ENCODE results near the gene ATG13. TPM values are rescaled to one million over a fixed set of nuclear protein-coding genes. Genes with fewer than 3 reads are reported as not detected.

Gene ATG13
- total and polyA plus RNA-seq, 2 experiments from 2014 or later, result 32.9 to 71.1 TPM

DNA sequence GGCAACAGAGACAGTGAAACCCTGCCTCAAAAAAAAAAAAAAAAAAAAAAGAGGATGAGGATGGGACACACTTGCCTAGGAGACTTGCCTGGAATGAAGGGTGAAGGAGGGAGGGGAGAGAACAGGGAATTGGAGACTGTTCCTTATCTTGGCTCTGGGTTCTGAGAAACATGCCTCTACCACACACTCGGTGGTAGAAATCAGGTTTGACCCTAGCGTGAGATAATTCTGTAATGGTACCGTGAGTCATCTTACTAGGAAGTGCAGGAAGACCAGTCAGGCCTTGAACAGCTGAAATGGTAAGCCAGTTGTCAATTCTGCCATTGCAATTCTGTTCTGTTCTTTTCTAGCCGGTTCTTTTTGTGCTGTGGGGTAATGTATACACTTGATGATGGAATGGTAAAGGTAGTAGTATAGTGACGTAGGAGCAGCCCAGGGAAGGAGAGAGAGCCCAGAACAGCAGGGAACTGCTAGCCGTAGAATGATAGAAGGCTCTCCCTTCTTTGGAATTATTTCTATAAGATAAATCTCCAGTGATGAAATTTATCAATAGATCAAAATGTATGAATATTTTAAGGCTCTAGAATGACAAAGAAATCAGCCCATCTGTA is 19.6 kb upstream of the ATG13 start:
- Histone ChIP-seq H3K4me3 (no peak overlapping the region), H3K4me2 (no peak overlapping the region), H3K27ac (ENCODE audit: low read depth) (no peak overlapping the region), H3K79me2 (replicated peaks; ENCODE audit: insufficient read depth) (peaks cover 10% of the 10 kb centered on the region), H3K9me2 (ENCODE audit: insufficient read depth) (no peaks in the 10 kb centered on the region), H3K27me3 (ENCODE audit: insufficient read depth) (no peaks in the 10 kb centered on the region), H3K36me3 (ENCODE audit: insufficient read depth) (no peaks in the 10 kb centered on the region), H2AFZ (no peak overlapping the region), H4K20me1 (replicated peaks; ENCODE audit: insufficient read depth) (peaks cover 5% of the 10 kb centered on the region), H3F3A (replicated peaks; ENCODE audit: low read depth) (peaks cover 12% of the 10 kb centered on the region; the same call in 1 of the 2 replicates), H3K4me1 (ENCODE audit: insufficient read depth) (peaks cover 4% of the 10 kb centered on the region)
- TF ChIP-seq ZNF114 (CRISPR knock-in tag; IDR thresholded peaks at IDR 0.05), result no peak
- TF ChIP-seq, protein P1, sequence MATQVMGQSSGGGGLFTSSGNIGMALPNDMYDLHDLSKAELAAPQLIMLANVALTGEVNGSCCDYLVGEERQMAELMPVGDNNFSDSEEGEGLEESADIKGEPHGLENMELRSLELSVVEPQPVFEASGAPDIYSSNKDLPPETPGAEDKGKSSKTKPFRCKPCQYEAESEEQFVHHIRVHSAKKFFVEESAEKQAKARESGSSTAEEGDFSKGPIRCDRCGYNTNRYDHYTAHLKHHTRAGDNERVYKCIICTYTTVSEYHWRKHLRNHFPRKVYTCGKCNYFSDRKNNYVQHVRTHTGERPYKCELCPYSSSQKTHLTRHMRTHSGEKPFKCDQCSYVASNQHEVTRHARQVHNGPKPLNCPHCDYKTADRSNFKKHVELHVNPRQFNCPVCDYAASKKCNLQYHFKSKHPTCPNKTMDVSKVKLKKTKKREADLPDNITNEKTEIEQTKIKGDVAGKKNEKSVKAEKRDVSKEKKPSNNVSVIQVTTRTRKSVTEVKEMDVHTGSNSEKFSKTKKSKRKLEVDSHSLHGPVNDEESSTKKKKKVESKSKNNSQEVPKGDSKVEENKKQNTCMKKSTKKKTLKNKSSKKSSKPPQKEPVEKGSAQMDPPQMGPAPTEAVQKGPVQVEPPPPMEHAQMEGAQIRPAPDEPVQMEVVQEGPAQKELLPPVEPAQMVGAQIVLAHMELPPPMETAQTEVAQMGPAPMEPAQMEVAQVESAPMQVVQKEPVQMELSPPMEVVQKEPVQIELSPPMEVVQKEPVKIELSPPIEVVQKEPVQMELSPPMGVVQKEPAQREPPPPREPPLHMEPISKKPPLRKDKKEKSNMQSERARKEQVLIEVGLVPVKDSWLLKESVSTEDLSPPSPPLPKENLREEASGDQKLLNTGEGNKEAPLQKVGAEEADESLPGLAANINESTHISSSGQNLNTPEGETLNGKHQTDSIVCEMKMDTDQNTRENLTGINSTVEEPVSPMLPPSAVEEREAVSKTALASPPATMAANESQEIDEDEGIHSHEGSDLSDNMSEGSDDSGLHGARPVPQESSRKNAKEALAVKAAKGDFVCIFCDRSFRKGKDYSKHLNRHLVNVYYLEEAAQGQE (IDR thresholded peaks at IDR 0.05; ENCODE audit: unreplicated experiment), result no peak
- TF ChIP-seq POLR2AphosphoS5 (IDR thresholded peaks at IDR 0.05; ENCODE audit: low read depth), result no peak
- TF ChIP-seq CREB1 (CRISPR knock-in tag; IDR thresholded peaks at IDR 0.05; ENCODE audit: low read depth), result no peak
- TF ChIP-seq, protein P2, sequence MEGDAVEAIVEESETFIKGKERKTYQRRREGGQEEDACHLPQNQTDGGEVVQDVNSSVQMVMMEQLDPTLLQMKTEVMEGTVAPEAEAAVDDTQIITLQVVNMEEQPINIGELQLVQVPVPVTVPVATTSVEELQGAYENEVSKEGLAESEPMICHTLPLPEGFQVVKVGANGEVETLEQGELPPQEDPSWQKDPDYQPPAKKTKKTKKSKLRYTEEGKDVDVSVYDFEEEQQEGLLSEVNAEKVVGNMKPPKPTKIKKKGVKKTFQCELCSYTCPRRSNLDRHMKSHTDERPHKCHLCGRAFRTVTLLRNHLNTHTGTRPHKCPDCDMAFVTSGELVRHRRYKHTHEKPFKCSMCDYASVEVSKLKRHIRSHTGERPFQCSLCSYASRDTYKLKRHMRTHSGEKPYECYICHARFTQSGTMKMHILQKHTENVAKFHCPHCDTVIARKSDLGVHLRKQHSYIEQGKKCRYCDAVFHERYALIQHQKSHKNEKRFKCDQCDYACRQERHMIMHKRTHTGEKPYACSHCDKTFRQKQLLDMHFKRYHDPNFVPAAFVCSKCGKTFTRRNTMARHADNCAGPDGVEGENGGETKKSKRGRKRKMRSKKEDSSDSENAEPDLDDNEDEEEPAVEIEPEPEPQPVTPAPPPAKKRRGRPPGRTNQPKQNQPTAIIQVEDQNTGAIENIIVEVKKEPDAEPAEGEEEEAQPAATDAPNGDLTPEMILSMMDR (conservative IDR thresholded peaks at IDR 0.05; ENCODE audit: low read depth in 2 of 2), result no peak
- H3K27me3 Mint-ChIP-seq (ENCODE audit: insufficient read depth, low read depth, poor library complexity), result peaks cover 7% of the 10 kb centered on the region
- peaks cover 10% of the 10 kb centered on the region; the same call in 2 of the 3 replicates for H3K4me1 Mint-ChIP-seq
- H3K27ac Mint-ChIP-seq, result no peak overlapping the region
- no peaks in the 10 kb centered on the region for H3K36me3 Mint-ChIP-seq (ENCODE audit: low read depth)
- no peak for DNase-seq (ENCODE audit: low spot score)
- no peaks in the 10 kb centered on the region for H3K9me3 Mint-ChIP-seq
- no peak overlapping the region for H3K4me3 Mint-ChIP-seq
- ATAC-seq, result no peak

DNA sequence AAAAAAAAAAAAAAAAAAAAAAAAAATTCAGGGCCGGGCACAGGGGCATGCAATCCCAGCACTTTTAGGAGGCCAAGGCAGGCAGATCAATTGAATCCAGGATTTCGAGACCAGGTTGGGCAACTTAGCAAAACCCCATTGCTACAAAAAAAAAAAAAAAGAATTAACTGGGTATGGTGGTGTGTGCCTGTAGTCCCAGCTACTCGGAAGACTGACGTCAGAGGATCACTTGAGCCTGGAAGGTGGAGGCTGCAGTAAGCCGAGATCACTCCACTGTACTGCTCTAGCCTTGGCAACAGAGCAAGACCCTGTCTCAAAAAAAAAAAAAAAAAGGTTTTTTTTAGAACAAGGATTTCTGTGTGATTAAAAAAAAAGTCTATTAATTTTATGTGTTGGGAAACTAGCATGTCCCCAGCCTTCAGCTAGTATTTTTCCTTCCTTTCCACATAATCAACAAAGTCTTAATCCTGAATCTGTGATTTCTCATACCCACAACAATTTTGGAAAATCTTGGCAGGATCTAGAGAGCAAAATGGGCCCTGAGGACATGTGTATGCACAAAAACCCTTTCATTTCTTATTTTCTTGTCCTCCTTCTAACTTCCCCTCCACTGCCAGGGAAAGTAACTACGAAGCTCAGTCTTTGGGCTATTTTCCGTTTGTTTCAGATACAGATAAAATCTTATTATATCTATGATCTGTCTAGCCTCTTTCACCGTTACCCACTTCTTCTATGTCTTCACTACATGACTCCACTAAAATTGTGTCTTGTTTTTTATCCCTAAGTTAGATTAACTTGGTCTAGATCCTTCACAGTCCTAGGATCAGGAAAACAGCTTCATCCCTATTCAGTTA is 17.8 kb upstream of the ATG13 start:
- H3K9me2 ChIP-seq (ENCODE audit: insufficient read depth), result no peaks in the 10 kb centered on the region
- Mint-ChIP-seq H3K27me3 (ENCODE audit: insufficient read depth, low read depth, poor library complexity) (peaks cover 5% of the 10 kb centered on the region), H3K4me1 (no peaks in the 10 kb centered on the region), H3K4me3 (no peak overlapping the region), H3K36me3 (ENCODE audit: low read depth) (no peaks in the 10 kb centered on the region), H3K27ac (no peak overlapping the region), H3K9me3 (no peaks in the 10 kb centered on the region)
- H2AFZ ChIP-seq, result no peak overlapping the region
- no peaks in the 10 kb centered on the region for H3K27me3 ChIP-seq (ENCODE audit: insufficient read depth)
- H3F3A ChIP-seq (replicated peaks; ENCODE audit: low read depth), result 0 out of 2 replicates have a peak, but pooled peaks cover 8% of the 10 kb centered on the region
- H3K4me2 ChIP-seq, result no peak overlapping the region
- no peaks in the 10 kb centered on the region for H3K36me3 ChIP-seq (ENCODE audit: insufficient read depth)
- no peaks in the 10 kb centered on the region for H3K79me2 ChIP-seq (replicated peaks; ENCODE audit: insufficient read depth)
- H3K4me1 ChIP-seq (ENCODE audit: insufficient read depth), result no peaks in the 10 kb centered on the region
- no peak for ATAC-seq
- H4K20me1 ChIP-seq (replicated peaks; ENCODE audit: insufficient read depth), result no peaks in the 10 kb centered on the region; the same call in 1 of the 2 replicates
- H3K4me3 ChIP-seq, result no peak overlapping the region
- H3K27ac ChIP-seq (ENCODE audit: low read depth), result no peak overlapping the region
- DNase-seq (ENCODE audit: low spot score), result no peak
- TF ChIP-seq EZH2phosphoT487 (IDR thresholded peaks at IDR 0.05; ENCODE audit: unreplicated experiment) (no peak), ZNF114 (CRISPR knock-in tag; IDR thresholded peaks at IDR 0.05) (no peak), NANOG (IDR thresholded peaks at IDR 0.05; ENCODE audit: borderline replicate concordance) (no peak), ZNF331 (CRISPR knock-in tag; IDR thresholded peaks at IDR 0.05; ENCODE audit: low read depth) (no peak), EZH2 (IDR thresholded peaks at IDR 0.05; ENCODE audit: low read depth, unreplicated experiment) (no peak), STAT1 (IDR thresholded peaks at IDR 0.05; ENCODE audit: unreplicated experiment) (no peak), POLR2AphosphoS5 (IDR thresholded peaks at IDR 0.05; ENCODE audit: low read depth) (no peak)
- TF ChIP-seq, protein P1 (IDR thresholded peaks at IDR 0.05; ENCODE audit: unreplicated experiment), result no peak
- TF ChIP-seq, protein P2 (conservative IDR thresholded peaks at IDR 0.05; ENCODE audit: low read depth in 2 of 2), result no peak
